ENCODE measurements around the gene KCNG4.

Gene KCNG4

GRCh38 chr16:84262939-84263338 is 23.1 kb upstream of the KCNG4 start:
- no peak for DNase-seq

- DNase-seq = no peak
Measured at GRCh38 chr16:84262031-84262430, 22.2 kb upstream of the KCNG4 start.

- DNase-seq = no peak
Measured at GRCh38 chr16:84260766-84261554, 21.1 kb upstream of the KCNG4 start.

GRCh38 chr16:84259691-84260090 is 19.9 kb upstream of the KCNG4 start:
- DNase-seq = no peak

GRCh38 chr16:84258266-84258665 is 18.5 kb upstream of the KCNG4 start:
- no peak for DNase-seq

- DNase-seq = no peak
Measured at GRCh38 chr16:84255050-84255810, 15.4 kb upstream of the KCNG4 start.

GRCh38 chr16:84254062-84254461 is 14.2 kb upstream of the KCNG4 start:
- DNase-seq = no peak

GRCh38 chr16:84253173-84253572 is 13.4 kb upstream of the KCNG4 start:
- no peak for DNase-seq

GRCh38 chr16:84252184-84252583 is 12.4 kb upstream of the KCNG4 start:
- no peak for DNase-seq

- DNase-seq = no peak
Measured at GRCh38 chr16:84247844-84248243, 8.0 kb upstream of the KCNG4 start.

GRCh38 chr16:84247331-84247730 is 7.5 kb upstream of the KCNG4 start:
- no peak for DNase-seq

- DNase-seq = no peak
Measured at GRCh38 chr16:84246679-84247077, 6.9 kb upstream of the KCNG4 start.

GRCh38 chr16:84245956-84246678 is 6.3 kb upstream of the KCNG4 start:
- DNase-seq = no peak

GRCh38 chr16:84244728-84245127 is 4.9 kb upstream of the KCNG4 start:
- DNase-seq = no peak

GRCh38 chr16:84243732-84244131 is 3.9 kb upstream of the KCNG4 start:
- no peak for DNase-seq

GRCh38 chr16:84242839-84243238 is 3.0 kb upstream of the KCNG4 start:
- DNase-seq = no peak

- DNase-seq = no peak
Measured at GRCh38 chr16:84241778-84242177, 2.0 kb upstream of the KCNG4 start.

GRCh38 chr16:84240455-84240854 is 643 bp upstream of the KCNG4 start:
- DNase-seq = no peak

- DNase-seq = no peak
Measured at GRCh38 chr16:84239141-84239769, 557 bp downstream of the KCNG4 start.

GRCh38 chr16:84237994-84238750 is 1.6 kb downstream of the KCNG4 start:
- DNase-seq = no peak

GRCh38 chr16:84236671-84237070 is 3.1 kb downstream of the KCNG4 start:
- no peak for DNase-seq
